ENCODE results near the gene CXCL10.
"Not testable (repeated sequence)": the region's sequence is repeated elsewhere in the genome, so short reads cannot be mapped to it uniquely, and the experiment has no call there.

The CXCL10 gene

DNA sequence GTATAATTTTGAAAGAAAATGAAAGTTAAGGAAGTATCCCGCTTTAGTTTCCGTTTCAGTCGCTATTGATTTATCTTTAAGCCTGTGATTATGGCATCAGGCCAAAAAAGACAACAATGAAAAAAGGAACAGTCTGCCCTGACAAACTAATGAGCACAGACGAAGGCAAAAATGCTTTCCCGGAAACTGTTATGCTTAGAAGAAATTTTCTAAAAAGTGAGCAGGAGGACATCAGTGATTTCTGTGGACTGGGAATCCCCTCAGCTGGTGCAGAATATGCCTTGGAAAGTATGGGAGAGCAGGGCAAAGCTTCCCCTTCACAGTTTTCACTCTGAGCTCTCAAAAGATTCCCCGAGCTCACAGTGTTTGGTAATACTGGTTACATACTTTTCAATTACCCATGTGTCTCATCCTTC lies 5.1 kb upstream of the CXCL10 start:
- DNase-seq (ENCODE audit: low read depth in 1 of 2, low spot score in 1 of 2), result no peak

DNA sequence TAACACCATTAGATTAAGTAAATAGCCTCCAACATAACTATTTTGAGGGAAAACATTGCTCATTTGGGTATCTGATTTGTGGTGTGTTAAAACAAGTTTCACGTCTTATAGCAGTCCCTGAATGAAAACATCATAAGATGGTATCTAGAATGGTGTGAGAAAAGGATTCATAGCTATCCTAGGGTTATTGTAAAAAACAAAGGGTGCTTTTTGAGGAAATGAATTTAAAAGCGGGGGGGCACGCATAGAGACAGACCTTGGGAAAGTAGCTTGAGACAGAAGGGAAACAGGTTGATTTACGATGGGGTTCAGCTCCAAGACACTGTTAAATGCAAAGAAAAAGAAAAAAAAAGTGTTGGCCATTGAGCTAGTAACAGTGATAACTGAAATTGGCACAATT lies 768 bp upstream of the CXCL10 start:
- no peak for DNase-seq (ENCODE audit: low read depth in 1 of 2, low spot score in 1 of 2)

DNA sequence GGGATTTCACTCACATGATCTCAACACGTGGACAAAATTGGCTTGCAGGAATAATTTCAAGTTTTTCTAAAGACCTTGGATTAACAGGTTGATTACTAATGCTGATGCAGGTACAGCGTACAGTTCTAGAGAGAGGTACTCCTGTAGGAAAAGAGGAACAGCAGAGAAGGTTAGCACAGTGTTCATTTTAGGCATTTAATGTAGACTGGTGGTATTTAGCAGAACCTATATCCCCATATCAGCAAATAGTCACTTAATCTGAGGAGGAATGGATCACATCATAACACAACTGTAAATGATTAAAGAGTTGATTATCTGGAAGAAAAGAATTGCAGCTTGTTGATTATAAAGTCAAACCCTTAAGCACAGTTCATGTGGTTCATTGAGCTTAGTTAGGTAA lies 620 bp downstream of the CXCL10 start:
- DNase-seq (ENCODE audit: low read depth in 1 of 2, low spot score in 1 of 2), result no peak

DNA sequence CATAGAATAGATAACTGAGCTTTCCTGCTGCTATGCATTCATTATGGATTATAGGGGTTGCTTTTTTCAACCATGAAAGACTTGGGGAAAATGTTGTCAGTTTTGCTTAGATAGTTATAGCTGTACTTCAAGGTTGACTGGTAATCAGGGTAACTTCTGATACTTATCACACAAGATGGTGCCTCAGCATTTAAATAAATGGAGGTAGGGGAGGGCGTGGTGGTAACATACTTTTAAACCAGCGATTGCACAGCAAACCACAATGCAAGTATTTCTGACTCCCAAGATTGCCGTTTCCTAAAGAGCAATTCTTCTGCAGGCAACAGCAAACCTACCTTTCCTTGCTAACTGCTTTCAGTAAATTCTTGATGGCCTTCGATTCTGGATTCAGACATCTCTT lies 1.3 kb downstream of the CXCL10 start:
- DNase-seq (ENCODE audit: low read depth in 1 of 2, low spot score in 1 of 2), result no peak

DNA sequence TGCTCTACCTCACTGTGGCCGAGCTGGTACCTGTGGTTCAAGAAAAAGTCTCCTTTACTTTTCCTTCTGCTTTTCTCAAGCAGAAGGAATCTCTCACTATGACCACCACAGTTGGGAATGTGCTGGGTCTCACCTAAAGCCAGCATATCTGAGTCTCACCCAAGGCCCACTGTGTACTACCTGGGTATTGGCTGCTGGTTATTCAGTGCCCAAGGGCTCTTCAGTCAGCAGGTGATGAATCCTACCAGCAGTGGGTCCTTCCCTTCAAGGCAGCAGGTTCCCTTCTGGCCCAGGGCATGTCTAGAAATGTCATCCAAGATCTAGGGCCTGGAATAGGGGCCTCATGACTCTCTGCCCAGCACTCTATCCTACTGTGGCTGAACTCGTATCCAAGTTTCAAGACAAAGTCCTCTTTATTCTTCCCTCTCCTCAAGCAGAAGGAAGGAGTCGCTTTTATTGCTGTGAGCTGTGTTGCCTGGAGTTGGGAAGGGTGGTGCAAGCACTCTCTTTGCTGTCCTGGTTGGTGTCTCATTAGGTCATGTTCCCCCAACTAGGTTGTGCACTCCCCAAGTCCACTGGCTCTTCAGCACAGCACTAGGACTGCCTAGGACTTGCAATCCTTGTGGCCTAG lies 6.1 kb downstream of the CXCL10 start:
- DNase-seq (ENCODE audit: low read depth in 1 of 2, low spot score in 1 of 2), result no peak

DNA sequence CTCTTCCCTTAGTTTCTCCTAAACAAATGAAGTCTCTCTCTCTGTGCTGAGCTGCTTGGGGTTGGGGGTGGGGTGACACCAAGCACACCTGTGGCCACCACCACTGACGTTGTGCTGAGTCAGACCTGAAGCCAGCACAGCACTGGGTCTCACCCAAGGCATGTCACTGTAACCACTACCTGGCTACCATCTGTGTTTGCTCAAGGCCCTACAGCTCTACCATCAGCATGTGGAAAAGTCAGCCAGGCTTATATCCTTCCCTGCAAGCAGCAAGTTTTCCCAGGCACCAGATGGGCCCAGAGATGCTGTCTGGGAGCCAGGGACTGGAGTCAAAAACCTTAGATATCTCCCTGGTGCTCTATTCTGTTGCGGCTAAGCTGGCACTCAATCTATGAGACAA lies 6.9 kb downstream of the CXCL10 start:
- DNase-seq (ENCODE audit: low read depth in 1 of 2, low spot score in 1 of 2), result no peak

DNA sequence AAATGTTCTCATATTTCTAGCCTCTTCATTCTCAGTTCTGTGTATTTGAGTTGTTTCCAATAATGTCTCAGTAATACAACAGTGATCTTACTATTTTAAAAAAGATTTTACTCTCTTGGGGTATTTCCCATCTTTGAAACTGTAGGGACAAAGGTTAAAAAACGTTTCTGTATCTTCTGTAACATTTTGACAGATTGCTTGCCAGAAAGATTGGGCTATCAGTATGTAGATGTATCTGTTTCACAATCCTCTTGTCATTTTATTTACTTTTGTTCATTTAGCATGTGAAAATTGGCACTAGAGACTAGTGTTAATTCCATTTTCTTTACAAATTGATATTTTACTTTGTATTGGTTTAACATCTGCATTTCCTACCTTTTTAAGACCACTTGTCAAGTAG lies 9.8 kb downstream of the CXCL10 start:
- DNase-seq (ENCODE audit: low read depth in 1 of 2, low spot score in 1 of 2), result no peak

DNA sequence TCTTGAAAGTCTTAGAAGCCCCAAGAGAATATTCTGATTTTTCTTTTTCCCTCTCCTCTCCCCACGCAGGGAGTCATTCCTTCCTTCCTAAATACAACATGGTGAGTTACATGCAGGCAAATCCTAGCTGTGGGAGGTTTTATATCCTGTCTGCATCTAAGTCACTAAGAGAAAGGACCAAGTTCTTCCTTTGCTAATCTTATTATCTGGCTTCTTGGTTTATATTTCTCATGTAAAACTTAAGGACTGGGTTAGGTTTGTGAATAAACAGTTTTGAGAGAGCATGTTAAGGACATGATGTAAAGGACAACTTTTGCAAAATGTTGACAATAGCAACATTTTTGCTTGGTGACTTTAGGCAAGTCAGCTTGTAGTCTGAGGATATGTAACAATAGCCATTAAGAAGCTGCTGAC lies 10.9 kb downstream of the CXCL10 start:
- DNase-seq (ENCODE audit: low read depth in 1 of 2, low spot score in 1 of 2), result no peak

DNA sequence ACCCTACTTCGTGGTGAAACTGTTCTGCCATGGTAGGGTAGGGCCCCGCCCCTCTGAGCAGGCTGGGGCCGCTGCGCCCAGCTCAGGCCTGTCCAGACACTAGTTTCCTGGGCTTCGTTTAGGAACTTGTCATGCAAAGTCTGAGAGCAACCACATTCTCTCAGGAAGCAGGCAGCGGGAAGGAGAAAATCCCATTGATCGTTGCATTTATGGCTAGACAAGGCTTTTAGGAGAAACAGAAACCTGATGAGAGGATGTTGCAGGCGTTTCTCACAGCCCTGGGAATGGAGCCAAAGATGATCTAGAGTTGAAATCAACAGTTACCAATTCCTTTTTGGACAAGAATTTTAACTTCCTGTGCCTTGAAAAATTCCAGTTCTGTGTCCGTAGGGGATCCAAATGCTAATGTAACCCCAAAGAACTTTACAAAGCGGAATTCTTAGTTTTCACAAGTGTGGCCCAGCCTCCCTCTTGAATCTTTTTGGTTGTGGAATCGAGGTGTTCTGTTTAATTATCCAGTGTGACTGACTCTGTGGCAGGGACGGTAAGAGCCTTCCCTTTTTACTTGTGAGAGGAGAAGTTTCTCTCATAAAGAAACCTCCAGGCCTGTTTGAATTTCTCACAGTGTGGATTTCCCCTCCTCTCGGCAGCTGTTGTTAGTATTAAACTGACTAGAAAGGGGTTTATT lies 11.5 kb downstream of the CXCL10 start:
- no peak for DNase-seq (ENCODE audit: low read depth in 1 of 2, low spot score in 1 of 2)

DNA sequence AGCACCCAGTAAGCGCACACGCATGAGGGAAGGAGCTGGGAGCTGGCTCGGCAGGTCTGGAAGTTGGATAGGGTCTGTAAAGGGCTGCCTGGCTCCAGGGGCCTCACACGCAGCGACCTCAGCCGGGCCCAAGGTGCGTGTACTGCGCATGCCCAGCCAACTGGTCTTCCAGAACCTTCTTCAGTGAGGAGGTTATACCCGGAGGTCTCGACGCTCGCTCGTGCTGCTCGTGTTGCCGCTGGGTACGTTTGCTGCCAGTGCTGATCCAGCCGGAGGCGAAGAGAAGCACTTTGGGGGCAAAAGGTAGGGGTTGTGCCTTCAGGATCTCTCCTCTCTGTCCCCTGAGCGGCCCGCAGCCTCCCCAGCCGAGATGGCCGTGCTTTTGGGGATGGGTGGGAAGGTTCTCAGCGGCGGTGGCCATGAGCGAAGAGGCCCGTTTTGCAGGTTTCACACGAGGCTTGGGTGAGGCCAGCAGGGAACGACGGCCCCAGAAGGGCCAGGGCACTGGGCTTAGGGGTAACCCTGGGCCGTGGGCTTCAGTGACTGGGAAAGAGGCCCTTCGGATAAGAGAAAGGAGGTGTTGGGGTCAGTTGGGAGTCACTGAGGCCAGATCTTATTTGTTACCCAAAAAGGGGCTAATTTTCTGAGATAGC lies 12.2 kb downstream of the CXCL10 start:
- DNase-seq (ENCODE audit: low read depth in 1 of 2, low spot score in 1 of 2), result no peak

DNA sequence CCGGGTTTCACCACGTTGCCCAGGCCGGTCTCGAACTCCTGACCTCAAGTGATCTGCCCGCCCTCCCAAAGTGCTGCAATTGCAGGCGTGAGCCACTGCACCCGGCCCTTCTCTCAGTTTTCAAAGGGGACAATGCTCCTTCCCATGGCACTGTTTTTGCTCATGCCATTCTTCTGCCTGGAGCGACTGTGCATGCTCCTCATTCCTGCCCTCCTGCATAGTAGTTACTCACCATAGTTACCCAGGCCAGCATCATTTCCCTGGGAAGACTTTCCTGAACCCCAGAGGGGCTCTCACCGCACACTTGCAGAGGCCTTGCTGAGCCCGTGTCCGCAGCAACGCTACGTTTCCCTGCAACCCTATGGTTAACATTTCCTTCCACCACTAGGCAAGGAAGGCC lies 12.7 kb downstream of the CXCL10 start:
- no peak for DNase-seq (ENCODE audit: low read depth in 1 of 2, low spot score in 1 of 2)

DNA sequence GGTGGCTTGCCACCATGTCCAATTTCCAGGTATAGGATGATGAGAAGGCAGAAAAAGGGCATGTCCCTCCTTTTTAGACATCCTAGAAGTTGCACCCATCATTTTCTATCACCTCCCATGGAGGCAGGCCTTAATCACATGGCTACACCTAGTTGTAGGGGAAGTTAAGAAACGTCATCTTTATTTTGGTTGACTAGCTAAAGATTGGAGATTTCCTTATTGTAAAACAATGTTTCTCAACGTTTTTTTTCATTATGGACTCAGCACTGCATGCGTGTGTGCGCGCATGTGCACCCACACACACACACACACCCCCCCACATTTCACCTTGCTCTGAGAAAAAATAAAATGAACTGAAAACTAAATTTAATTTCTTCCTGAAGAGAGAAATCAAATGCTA lies 14.0 kb downstream of the CXCL10 start:
- no peak for DNase-seq (ENCODE audit: low read depth in 1 of 2, low spot score in 1 of 2)

DNA sequence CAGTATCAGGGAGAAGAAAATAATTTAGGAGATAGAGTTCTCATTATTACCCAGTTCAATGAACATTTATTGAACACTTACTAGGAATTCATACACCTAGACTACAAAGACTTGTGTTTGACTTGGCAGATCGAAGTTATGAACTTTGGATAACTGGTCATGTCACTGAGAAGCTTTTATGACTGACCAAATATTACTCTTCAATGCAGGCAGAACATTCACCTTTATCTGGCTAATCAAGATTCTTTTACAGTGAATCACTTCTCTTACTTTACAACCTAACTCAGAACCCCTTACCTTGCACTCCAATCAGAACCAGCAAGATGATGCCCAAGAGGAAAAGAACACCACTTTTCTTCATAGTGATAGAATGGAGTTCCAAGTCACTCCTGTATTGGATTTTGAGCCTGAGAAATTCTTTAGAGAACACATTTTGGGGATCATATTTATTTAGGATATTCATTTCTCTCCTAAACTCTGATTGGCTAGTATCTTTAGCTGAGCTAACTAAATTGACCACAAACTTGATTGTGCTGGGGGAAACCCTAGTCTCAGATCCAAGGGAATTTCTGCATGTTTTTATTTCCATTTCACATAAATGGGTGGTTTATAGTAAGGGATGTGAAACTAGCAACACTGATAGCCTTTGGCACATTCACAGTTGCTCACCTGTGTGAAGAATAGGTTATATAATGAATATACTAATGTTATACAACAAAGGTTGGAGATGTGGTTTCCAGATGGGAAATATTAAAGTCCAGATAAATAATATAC lies 16.0 kb downstream of the CXCL10 start, which contains the start of gene CXCL9:
CXCL9 (minus strand) TSS at position 421 of the 774 bp plus-strand sequence; CDS start at position 361, 60 bp downstream.
- DNase-seq (ENCODE audit: low read depth in 1 of 2, low spot score in 1 of 2), result no peak

DNA sequence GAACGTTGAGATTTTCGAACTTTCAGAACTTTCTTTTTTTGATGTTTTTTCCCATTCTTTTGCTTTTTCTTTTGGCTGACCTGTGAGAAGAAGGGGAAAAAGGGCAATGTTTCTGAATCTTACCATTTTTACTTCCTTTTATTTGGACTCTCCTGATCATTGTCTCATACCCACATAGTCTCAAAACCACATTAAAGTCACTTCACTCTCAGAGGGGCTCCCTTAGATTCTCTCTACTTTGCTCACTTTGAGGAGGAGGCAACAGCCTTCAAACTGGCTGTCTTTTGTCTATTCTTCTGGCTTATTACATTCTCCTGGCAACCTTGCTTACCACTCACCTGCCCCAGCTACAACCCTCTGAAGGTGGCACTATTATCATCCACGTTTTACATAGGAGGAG lies 19.7 kb downstream of the CXCL10 start:
- DNase-seq (ENCODE audit: low read depth in 1 of 2, low spot score in 1 of 2), result no peak

DNA sequence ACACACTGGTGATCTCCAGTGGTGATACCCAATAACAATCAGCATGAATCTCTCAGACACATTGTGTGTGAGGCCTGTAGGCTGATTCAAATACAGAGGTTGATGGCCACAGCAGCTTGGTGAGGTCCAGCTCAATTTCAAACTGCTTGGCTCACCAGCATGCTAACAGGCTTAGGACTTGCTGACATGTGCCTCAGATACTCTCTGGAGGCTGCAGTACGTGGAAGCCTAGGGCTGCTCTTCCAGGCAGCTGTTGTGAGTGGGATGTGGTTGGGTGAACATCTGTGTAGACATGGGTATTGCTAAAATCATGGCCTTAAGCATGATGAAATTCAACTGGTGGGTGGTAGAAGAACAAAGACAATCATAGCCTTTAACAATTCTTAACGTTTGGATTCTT lies 20.3 kb downstream of the CXCL10 start:
- DNase-seq (ENCODE audit: low read depth in 1 of 2, low spot score in 1 of 2), result no peak

DNA sequence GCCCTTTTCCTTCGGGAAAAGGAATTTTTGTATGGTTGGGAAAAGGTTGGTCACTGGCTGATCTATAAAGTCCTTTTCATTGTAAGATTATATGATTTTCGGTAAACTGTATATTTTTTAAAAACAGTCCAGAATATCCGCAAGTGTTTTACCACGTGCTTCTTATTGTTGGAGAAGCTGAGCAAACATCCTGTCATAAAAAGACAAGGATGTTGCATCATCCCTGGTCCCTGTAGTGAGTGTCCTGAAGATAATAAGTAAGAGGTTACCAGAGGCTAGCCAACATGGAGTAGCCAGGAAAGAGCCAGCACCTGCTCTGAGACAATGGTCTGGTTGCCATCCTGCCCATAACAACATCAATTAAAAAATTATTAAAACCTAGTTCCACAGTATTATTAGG lies 21.1 kb downstream of the CXCL10 start:
- DNase-seq (ENCODE audit: low read depth in 1 of 2, low spot score in 1 of 2), result no peak

DNA sequence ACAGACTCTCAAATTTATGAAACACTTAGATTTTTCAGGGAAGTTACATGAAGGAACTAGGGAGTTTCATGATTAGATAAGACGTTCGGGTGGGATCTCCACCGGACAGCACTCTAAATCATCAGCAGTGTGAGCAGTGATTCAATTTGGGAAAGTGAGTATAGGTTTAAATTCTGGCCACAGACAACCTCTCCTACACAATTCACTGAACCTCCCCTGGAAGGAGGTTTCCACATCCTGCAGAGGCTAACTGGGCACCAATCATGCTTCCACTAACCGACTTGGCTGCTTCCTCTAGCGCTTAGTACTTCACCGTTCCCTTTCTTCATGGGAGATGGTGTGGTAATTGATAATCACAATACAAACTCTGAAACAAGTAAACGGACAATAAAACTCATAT lies 21.6 kb downstream of the CXCL10 start:
- DNase-seq (ENCODE audit: low read depth in 1 of 2, low spot score in 1 of 2), result no peak

DNA sequence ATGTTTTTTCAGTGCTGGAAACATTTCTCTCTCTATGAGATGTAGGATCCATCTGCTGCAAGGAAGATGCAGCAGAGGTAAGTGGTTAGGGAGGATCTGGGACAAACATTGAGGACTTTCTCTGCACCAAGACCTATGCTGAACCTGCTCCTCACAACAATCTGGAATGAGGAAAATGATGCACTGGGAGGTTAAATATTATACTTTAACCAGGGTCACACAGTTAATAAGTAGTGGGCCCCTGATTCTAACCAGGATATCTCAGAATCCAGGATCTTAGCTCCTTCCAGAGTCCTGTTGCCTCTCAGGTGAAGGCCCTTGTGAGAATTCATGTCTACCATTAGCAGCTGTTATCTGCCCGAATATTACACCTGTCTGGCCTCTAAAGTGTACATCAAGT lies 23.0 kb downstream of the CXCL10 start:
- DNase-seq (ENCODE audit: low read depth in 1 of 2, low spot score in 1 of 2), result no peak

DNA sequence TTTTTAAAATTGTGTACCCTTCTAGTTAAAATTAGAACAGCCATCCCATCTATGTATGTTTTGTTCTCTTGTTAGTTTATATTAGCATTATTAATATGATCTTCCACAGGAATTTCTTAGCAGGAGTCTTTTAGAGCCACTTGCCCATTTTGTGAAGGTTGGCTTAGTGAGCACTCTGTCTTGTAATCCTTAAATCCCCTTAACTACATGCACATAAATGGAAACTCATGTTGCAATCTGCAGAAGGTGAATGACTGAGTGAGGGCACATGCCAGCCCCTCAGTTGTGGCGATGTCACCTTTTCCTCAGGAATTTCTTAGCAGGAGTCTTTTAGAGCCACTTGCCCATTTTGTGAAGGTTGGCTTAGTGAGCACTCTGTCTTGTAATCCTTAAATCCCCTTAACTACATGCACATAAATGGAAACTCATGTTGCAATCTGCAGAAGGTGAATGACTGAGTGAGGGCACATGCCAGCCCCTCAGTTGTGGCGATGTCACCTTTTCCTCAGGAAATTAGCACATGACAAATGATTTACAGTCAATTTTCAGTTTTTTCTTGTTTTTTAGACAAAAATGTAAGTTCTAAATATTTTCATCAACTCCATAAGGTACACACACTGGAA lies 24.7 kb downstream of the CXCL10 start:
- not testable (repeated sequence) for DNase-seq (ENCODE audit: low read depth in 1 of 2, low spot score in 1 of 2)

DNA sequence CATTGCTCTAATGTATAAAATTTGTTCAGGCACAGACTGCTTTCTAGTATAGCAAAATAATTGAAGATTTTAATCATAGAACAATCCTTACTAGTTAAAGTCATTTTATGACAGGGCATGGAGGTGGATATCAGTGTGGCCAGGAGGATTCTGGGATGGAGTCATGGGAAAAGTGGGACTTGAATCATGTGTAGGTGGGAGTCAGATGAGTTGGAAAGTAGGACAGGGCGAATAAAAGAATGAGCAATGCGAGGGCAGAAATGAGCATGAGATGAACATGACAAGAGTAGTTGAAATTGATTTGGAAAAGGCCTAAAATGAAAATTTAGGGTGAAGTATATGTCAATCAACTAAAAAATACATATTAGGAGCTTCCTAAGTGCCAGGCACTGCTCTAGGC lies 25.4 kb downstream of the CXCL10 start:
- no peak for DNase-seq (ENCODE audit: low read depth in 1 of 2, low spot score in 1 of 2)

DNA sequence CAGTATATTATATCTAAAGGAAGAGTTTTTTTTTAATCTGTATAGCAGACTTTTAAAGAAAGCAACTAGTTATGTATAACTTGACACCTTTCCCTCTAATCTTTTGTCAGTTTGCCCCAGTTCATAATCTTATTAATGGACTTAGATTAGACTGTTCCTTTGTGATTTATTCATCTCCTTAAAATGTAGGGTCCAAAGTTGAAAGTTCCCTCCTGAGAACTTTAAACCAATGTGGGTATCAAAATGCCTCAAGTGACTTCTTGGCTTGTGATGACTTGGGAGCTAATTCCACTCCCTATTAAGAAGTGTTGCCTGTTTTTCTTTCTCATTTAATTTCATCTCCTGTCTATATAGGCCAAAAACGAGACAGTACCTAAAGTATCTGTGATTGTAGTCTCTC lies 26.2 kb downstream of the CXCL10 start:
- no peak for DNase-seq (ENCODE audit: low read depth in 1 of 2, low spot score in 1 of 2)

All from stimulated activated CD4-positive, alpha-beta T cell treated with anti-CD3 and anti-CD28 coated beads, Interleukin-15, amount 100 ng/mL, for 1 hour (primary cell).